GM18498 (cell line): ENCODE measurements around the gene FER1L5.

Source experiments
- ATAC-seq: cut with Tn5 transposase; IDR thresholded peaks from one replicate; pipeline ENCODE4 v1.9.1; 2021; ENCODE audit warnings: mild to moderate bottlenecking, moderate library complexity; ENCODE audit not compliant: unreplicated experiment

FER1L5 gene

DNA sequence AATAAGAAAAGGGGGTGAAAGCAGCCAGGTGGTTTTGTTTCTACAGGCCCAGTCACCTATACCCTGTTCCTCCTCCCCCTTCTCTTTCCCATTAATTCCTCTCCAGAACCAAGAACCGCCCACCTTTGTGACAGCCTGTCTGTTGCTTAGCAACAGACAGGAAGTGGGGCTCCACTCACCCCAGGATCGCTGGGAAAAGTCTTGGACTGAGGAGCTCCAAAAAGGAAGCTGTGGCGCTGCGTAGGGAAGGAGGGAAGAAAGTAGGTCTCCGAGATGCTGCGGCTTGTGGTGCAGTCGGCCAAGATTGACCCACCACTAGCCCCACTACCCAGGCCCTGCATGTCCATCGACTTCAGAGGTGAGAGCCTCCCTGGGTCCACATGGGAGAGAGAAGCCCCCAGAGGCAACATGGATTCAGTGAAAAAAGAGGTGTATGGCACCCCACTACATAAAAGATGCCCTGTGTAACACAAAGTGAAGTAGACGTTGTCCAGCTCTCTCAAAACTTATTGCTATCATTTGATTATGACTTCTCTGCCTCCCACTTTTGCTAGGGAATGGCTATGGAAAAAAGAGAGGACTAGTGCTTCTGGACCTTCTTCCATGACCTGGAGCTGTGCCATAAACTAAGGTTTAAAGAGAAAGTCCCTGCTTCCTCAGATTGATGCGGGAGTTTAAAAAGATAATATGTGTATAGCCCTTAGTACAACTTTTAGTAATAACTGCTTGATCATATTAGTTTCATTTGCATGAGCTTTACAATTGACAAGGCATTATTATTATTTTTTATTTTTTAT, at the start of gene FER1L5:
Gene FER1L5 (plus strand): TSS at position 201 of the 797 bp plus-strand sequence. CDS start 73 bp downstream, at position 274.
- ATAC-seq, result no peak

DNA sequence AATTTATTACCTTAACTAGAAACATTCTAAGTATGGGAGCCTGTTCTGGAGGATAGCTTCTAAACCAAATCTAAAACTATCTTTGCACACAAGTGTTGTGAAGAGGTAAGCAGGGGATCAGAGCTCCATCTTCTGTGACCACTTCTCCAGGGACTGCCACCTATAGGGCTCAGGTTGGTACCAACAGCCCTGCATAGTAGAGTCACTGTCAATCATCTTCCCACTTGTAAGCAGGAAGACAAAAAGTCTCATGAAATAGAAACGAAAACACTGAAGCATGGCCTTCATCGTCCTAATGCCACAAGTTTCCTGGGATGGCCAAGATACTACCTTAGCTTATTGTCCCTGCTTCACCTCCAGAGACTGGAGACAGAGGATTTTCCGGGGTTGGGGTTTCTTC, 48.3 kb upstream of the FER1L5 start:
- ATAC-seq, result no peak

DNA sequence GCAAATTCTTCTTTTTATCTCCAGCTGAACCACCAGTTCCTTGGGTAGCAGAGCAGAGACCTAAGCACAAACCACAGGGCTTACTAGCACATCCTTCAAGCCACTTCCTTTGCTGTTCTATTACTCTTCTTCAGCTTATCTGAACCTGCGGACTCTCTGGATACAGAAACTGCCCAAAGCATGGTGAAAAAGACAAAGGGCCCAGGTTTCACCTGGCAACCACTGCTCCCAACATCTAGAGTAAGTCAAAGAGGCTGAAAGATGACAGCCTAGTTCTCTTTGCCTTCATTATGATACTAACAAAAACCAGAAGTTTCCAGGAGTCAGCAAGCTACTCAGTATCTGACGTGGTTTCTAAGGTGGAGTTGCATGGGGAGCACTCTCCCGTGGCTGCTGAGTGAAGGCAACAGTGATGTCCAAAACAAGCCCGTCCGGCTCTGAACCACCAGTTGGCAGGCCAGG, 47.8 kb upstream of the FER1L5 start:
- ATAC-seq, result no peak

DNA sequence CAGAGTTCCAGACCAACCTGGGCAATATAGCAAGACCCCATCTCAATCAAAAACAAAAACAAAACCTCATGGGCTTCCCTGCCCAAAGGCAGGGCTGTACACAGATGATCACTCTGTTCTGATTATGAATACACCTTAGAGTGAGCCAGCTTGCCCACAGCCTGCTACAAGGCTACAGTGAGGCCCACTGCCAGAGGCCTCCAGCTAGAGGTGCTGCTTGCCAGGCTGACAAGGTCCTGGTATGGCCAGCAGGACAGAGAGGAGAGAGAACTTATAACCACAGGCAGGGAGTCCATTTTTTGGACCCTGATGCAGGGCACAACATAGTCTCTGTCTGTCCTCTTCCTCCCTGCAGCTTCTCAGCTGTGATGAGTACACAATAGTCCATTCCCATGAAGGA, 46.0 kb upstream of the FER1L5 start:
- no peak for ATAC-seq

DNA sequence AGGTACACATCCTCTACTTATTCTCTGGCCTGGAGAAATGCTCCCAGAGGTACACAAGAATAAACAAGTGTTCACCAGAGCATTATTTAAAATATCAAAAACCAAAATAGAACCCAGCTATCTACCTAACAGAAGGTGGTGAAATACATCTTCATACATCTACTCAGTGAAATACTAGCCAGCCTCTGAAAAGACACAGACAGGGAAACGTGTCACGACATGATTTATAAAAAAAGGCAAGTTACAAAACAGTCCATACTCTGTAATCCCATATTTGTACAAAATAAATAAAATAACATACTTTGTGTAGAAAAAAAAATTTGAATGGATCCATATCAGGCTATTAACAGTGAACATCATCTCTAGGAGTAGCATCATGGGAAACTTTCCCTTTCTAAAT, 42.6 kb upstream of the FER1L5 start:
- ATAC-seq, result no peak

DNA sequence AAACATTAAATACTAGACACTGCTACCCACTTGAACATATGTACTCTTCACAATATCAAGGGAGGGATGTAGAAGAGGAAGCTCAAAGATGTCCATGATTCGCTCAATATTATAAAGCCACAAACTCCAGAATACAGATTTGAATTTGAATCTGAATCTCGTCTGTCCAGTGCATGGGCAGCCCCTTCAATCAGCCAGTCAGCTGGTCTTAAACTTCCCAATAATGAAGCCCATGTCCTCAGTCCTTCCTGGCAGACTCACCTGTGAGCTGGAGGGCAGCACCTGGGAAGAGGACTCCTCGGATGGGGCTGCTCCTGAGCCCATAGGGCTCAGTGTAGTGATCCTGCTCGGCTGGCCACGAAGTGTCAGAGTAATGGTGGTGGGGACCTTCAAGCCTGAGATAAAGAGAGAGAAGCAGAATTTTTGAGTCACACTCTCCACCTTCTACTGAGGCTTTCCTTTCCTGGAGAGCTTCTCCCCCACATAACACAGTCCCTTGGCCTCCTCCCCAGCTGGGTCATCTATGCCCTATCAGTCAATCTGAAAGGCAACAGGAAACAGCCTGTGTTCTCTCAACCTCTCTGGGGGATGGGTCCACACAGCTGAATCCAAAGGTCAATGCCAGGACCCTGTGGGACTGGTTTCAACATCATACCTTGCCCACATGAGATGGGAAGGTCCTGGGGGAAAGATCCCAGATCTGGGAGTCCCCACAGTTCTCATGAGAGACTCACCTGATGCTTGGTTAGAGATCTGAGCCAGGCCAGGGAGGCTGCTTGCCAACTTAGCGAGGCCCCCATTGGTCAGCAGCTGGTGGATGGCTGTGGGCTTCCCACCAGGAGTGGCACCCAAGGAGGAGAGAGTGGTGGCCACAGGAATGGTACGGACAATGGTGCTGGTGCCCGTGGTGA, 40.9 kb upstream of the FER1L5 start:
- no peak for ATAC-seq

DNA sequence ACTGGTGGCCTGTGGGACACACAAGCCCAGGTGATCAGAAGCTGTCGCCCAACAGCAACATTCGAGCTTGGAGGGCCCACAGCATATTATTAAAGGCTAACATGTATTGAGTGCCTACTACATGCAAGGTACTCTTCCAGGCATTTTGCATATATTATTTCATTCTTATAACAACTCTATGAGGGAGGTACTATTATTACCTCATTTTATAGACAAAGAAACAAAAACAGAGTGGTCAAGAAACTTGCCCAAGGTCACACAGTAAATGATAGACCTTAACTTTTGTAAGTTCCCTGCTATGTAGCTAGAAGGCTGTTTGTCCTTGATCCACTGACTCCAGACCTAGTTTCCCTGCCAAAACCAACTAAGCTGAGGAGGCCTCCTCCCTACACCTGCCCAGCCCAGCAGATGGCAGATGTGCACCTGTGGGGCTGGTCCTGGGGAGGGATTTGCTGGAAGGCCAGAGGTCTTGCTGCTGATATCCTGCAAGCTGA, 40.2 kb upstream of the FER1L5 start:
- no peak for ATAC-seq

DNA sequence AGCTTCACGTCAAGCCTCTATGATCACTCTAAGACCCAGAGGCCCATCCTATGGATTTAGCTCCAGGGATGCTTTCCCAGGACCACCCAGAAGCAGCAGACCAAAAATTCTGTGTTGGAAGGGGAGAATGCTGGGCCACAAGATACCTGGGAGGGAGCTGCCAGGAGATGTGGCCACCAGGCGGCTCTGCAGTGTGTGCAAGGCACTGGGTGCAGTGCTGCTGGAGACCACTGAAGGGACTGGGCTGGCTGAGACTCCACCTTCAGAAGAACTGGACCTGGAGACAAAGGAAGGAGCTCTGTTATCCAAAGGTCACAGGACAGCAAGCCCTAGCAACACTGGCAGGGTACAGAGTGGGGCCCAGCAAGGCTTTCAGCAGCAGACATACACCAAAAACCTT, 38.5 kb upstream of the FER1L5 start:
- no peak for ATAC-seq

DNA sequence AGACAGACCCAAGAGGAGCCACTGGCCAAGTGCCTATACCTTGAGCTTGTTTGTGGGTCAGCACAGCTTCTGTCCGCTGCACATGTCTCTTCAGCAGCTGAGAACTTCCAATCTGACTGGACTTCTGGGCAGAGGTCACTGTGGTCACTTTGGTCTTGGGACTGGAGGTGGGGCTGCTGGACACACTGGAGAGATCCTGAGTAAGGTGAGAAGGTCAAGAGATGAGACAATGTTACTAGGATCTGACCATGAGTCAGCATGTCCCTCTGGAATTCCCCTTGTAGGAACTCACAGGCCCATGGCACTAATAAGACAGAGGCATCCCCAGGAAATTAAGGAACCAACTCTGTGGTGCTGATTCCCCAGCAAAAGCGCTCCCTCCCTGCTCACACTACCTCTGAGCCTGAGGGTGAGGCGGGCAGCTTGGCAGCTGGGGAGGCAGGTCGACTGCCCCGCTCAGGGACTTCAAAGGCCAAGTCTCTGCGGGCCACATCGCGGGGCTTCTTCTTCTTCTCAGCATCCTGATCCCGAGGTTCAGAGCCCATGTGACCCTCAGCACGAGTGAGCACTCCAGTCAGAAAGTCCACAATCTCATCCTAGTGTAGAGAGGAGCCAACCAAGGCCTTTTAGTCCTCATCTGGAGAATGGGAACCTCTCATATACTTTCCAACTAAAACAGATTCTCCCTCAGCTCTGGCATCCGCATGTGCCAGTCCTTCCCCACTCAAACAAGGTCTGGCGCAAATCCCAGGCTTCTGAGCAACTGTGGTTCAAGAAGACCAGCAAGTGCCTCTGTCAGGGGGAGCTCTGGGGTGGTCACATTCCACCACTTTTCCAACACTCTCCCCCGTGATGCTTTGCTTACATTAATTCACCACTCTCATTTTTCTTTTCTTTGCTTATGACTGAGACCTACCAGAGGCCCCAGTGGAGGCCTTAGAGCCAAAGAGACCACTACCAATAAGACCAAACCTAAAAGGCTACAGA, 33.8 kb upstream of the FER1L5 start:
- no peak for ATAC-seq

DNA sequence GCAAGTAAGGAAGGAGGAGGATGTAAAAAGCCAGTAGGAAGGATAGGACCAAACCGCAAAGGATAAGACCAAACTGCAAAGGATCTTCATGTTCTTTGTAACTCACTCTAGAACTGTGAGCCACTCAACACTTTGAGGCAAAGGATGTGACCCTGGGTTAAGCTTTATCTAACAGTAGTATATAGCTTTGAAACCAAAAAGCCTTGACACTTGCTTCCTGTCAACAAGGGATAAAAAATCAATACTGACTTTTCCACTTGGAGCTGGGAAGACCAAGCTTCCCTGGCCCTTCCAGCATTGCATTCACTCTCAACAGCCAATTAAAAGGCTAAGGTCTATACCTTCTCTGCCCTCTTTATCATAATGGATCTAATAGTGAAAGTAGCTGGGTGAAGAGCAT, 26.4 kb upstream of the FER1L5 start:
- ATAC-seq, result no peak

DNA sequence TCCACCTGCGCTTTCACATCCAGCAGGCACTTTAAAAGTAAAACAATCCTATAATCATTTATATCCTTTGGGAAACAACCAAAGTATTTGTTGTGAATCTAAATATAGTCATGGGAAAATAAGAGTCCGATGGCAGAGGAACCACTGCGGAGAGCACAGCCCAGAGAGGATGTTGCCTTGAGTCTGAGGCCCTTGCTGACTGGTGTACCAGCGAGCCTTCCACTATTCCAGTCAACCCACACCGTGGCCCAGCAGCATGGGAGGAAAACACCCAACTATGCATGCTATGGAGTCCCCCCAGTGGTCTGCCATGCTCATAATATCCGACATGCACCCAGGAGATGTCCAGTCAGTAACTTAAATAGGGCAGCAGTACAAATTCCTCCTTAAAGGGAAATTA, 26.0 kb upstream of the FER1L5 start:
- ATAC-seq, result no peak

DNA sequence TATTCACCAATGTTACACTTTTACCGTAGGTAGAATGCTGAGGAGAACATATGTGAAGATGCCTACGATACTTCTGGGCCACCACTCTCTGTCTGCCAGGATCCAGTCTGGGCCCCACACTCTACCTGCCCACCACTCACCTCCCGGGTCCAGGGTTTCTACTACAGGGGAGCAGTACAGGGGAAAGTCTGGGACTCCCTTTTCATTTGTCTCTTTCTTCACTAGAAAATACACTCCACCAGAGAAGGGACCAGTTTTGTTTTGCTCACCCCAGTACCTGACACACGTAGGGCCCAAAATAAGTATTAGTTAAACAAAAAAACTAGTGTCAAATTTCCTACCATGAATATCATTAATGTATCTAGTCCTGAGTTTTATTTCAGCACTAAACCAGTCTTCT, 25.6 kb upstream of the FER1L5 start:
- no peak for ATAC-seq

DNA sequence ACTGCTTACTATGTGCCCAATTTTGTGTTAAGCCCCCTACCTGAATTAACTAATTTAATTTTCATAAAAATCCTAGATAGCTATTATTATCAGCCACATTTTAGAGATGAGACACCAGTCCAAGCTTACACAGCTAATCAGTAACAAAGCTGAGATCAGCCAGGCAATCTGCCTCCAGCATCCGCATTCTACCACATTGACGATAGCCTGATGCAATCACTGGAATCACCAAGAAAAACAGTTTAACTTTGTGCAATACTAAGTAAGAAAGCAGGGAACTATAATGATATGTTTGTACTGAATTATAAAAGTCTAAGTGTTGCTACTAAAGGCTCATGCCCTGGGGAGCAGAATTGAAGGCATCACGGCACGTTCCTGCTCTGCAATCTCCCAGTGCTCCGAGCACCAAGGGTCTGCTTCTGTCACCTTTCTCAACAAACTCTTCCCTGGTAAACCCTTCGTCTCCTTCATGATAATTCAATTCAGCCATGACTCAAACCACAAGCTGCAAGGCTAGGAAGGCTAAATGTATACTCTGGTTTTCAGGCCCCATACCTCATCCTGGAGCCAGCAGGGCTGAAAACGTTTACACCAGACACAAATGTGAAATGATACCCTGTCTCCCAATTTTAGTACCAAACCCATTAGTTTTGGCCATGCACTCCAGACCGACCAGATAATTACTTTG, 23.8 kb upstream of the FER1L5 start:
- no peak for ATAC-seq

DNA sequence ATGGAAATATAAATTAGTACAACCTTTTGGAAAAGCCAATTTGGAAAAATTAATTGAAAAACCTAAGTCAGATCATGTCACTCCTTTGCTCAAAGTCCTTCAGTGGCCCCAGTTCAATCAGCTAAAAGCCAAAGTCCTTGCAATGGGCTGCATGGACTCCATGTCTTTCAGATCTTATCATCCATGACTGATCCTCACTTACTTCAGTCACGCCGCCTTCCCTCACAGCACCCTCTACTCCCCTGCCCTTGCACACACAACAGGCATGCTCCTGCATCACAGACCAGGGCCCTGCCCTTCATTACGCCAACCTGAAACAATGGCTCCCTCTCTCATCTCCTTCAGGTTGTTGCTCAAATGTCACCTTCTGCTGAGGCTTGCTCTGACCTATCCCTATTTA, 20.0 kb upstream of the FER1L5 start:
- no peak for ATAC-seq

DNA sequence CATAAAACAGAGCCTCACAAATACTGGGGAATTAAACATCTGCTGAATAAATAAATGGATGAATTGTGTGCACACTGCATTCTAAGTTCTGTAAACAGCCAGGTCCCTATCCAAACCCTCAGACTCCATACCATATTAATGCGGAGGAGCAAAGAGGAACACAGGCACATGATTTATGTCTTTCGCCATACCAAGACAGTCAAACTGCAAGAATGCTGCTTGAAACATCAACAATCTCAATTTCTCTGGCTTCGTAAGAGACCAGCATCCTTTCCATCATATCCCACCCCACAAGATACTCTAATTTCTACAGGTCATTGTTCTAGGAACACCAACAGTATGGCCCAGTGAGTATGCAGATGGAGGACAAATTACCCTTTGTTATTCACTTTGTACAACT, 19.4 kb upstream of the FER1L5 start:
- no peak for ATAC-seq

DNA sequence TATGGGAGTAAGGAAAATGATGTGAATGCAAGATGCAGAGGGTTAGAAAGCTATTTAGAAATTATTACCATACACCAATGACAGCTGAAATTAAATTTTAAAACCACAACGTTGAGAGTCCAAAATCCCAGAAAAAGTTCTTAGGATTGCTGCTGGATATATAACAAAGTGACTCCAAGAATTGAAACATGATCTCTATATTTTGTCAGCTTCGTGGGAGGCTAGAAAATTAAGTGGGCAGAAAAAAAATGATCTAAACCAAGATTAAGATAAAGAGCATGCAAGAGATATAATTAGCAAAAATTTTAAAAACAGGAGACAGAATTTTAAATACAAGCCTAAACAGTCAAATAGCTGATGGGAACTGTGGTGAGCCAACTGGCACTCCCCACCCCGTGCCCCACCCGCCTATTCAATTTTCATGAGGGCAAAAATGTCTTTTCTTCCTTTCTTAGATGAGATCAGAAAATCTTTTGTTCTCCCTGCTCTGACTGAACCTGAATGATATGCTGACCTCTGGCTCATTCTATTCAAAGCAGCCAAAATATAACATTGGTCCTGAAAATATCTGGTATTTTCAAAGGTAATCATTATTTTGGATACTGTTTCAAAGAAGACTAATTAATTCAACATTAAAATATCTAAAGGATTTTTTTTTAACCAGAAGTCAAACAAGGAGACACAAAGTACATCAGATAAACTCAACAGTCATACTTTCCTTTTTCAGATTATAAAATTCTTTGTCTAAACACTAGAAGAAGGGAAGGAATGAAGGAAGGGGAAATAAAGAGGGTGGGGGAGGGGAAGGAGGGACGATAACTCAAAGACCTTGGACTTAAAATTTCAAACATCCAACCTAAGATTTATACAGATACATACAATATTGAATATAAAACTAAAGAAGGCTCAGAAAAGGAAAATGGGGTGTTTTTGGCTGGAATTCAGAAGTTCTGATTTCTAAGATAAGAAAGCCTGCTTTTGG, 16.7 kb upstream of the FER1L5 start:
- no peak for ATAC-seq

DNA sequence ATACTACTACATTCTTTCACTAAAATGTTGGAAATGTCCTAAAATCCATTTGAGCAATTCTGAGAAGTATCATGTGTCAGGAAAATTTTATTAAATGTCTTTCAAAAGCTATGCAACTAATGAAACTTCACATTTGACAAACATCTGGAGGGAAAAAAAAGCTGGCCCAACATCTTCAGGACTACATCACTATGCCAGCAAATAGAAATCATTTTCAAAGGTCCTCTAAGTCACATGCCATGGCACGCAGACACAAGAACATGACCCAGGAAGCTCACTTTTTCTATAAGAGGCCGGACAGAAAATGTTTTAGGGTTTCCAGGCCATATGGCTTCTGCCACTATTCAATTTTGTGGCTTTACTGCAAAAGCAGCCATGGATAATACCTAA, 16.0 kb upstream of the FER1L5 start:
- no peak for ATAC-seq

DNA sequence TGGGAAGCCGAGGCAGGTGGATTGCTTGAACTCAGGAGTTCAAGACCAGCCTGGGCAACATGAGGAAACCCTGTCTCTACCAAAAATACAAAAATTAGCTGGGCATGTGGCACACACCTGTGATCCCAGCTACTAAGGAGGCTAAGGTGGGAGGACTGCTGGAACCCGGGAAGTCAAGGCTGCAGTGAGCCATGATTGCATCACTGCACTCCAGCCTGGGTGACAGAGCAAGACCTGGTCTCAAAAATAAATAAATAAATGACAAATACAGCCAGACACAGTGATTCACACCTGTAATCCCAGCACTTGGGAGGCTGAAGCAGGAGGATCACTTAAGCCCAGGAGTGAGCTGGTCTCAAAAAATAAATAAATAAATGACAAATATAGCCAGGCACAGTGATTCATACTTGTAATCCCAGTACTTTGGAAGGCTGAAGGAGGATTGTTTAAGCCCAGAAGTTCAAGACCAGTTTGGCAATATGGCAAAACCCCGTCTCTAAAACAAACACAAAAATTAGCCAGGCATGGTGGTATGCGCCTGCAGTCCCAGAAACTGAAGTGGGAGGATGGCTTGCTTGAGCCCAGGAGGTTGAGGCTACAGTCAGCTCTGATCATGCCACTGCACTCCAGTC, 10.6 kb upstream of the FER1L5 start:
- ATAC-seq, result no peak
